Measurements from ENCODE around the gene BMP4.

The BMP4 gene

GRCh38 chr14:53963320-53964227, 6.9 kb upstream of the BMP4 start:
- no peak for DNase-seq (ENCODE audit: low read depth)

GRCh38 chr14:53962953-53963319, 6.3 kb upstream of the BMP4 start:
- DNase-seq (ENCODE audit: low read depth), result no peak

DNA sequence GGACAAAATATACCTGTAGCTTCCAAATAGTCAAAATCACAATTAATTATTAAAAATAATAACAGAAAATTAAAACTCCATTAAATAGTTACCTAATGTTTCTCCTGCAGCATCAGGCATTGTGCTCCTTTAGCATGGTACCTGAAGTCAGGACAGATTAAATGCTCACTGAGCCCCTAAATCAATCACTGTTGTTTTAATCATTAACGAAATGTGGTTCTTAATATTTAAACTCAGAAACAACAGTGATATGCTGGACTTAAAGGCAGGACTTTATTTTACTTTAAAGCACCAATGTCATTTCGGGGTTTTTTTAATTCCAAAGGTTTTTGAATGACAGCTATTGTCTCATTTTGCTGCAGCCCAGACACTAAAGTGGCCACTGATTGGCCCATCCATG, 2.0 kb upstream of the BMP4 start:
- no peak for DNase-seq (ENCODE audit: low read depth)

- DNase-seq (ENCODE audit: low read depth), result no peak
These were observed 1.1 kb upstream of the BMP4 start for GRCh38 chr14:53957739-53958138.

DNA sequence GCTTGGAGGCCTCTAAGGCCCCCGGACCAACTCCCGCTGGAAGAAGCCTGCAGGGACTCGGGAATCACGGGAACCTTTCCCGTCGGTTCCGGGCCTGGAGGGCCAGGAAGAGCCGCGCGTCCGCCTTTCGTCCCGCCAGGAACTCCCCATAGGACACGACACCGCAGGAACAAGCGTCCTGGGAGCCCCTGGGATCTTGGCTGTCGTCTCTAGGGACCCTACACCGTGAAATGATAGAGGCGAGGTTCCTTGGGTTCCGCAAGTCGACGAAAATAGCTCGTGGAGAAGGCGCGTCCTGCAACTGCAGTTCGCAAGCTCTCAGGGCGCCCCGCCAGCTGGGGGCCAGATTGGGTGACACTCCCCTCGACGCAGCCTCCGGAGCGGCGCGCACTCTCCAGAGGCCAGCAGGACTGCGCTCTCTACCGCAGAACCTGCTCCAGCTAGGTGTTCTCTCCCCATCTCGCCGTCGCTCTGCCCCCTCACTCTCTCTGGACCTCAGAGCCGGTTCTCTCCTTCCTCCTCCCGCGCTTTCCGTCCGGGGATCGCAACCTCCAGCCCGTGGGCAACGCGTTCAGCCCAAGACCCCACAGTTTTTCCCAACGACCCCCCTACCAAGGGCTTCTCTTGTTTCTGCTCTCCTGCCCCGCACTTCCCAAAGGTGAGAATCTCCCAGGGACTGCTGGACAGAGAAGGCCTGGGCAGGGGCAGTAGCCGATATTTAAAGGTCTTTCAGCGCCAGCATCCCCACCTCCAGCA, 776 bp downstream of the BMP4 start:
- DNase-seq (ENCODE audit: low read depth), result no peak

DNA sequence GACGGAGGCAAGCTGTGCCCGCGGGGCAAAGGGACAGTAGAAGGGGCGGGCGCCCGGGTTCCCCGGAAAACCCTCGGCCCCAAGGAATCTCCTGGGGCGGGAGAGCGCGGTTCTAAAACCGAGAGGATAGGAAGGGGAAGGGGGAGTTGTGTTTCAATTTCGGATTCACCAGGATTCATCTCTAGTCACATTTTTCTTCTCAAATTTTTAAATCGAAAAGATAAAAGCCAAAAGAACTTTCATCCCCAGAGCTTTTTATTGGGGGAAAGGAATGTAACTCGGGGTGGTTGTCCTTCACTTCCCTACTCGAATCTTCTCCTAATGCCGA, 1.4 kb downstream of the BMP4 start:
- DNase-seq (ENCODE audit: low read depth), result no peak

- no peak for DNase-seq (ENCODE audit: low read depth)
These were observed 1.9 kb downstream of the BMP4 start for GRCh38 chr14:53954551-53955228.

DNA sequence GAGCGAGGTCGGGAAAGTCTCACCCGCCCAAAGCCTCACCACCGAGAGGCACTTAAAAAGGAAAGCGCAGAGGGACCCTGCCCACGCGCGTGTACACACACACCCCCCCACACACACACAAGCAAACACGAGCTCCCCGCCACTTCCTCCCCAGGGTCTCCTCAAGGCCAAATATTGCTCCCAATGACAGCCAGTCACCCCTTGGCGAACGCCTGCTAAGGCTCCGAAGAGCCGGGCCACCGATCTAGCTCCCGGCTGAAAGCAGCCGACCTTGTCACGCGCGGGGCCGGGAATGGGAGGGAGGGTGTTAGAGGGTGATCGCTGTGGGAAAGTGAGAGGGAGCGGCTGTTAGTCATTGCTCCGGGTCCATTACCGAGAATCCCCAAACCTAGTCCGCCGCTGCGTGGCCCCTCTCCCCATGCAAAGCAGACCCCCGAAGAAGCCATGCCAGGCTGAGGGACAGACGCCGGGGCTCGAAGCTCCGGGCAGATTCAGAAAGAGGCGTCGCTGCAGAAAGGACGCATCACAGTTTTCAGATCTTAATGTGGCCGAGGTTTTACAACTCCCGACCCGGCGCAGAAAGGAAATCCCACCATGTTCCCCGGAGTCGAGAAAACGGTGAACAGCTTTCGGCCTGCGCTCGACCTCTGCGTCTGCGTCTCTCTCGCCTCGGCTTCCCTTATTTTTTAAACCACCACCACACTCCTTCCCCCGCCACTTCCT, 2.6 kb downstream of the BMP4 start:
- no peak for DNase-seq (ENCODE audit: low read depth)

DNA sequence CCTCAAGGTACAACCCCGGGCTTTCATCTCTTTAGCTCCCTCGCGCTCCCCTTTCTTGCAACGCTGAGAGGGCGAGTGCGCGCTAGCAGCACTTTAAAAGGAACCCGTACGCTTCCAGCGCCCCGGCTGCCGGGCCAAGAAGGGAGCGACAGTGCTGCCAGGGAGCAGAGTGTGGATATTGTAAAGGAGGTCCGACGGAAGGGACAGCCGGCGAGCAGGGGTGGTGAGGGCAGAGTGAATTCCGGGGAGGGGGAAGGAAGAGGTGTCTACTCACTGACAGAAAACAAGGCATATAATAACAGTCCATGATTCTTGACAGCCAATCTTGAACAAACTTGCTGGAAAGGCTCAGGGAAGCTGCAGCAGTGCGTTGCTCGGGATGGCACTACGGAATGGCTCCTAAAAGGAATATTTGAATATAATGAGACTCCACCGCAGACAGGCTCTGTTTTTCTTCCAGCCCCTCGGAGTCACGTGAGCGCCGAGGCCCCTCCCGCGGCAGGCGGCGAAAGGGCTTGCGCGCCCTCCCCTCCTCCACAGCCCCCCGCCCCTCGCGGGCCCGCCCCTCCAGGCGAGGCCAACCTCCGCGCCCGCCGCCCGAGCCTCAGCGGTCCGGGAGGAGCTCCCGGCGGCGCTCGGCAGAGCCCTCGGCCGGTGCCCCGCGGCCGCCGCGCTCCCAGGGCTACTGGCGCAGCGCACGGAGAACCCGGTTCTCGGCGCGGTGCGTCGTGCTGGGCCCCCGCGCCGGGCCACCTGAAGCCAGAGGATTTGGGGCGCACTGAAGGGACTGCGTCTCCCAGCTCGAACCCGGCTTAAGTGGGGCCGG, 3.4 kb downstream of the BMP4 start:
- no peak for DNase-seq (ENCODE audit: low read depth)

- DNase-seq (ENCODE audit: low read depth), result no peak
These were observed 4.1 kb downstream of the BMP4 start for GRCh38 chr14:53952533-53952932.

- no peak for DNase-seq (ENCODE audit: low read depth)
These were observed 4.9 kb downstream of the BMP4 start for GRCh38 chr14:53951627-53952303.

DNA sequence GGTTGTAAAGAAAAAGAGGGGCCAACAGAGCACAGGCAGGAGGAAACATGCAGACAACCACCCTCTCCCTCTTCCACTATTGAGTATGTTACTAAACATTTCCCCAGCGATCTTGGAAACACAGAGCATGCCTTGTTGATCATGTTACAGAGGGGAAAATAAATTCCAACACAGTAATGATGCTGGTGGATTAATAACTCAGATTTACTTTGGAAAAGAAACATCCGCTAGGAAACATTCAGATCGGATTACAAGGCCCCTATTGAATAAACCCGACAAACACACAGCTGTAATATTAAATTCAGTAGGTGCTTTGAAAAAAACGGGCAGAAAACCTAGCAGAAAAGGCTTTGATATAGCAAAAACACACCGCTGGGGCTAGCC, 5.4 kb downstream of the BMP4 start:
- no peak for DNase-seq (ENCODE audit: low read depth)

DNA sequence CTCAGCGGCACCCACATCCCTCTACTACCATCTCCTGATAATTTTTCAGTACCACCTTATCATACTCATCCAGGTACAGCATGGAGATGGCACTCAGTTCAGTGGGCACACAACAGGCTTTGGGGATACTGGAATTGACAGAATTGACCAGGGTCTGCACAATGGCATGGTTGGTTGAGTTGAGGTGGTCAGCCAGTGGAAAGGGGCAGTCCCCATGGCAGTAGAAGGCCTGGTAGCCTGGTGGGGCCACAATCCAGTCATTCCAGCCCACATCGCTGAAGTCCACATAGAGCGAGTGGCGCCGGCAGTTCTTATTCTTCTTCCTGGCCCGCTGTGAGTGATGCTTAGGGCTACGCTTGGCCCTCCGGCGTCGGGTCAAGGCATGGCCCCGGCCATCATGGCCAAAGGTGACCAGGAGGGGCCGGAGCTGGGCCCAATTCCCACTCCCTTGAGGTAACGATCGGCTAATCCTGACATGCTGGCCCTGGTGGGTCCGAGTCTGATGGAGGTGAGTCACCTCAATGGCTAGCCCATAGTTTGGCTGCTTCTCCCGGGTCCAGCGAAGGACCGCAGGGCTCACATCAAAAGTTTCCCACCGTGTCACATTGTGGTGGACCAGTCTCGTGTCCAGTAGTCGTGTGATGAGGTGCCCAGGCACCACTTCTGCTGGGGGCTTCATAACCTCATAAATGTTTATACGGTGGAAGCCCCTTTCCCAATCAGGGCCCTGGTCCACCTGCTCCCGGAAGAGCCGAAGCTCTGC, 6.4 kb downstream of the BMP4 start:
- DNase-seq (ENCODE audit: low read depth), result no peak

DNA sequence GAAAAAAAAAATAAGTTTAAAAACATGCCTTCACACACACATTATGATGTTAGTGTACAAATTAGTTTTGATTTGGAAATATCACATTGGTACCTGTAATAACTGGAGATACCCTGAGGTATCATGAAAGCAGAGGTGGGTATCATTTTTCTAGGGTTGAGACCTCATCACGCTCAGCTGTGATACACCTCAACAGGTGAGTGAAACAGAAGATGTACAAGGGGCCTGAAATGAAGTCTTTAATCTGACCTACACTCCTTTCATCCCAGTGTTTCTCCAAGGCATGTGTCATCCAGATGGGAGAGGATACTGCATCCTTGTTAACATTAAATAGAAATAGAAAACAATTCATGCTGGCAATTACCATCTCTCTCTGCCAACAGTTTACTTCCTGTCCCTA, 7.4 kb downstream of the BMP4 start:
- DNase-seq (ENCODE audit: low read depth), result no peak

- DNase-seq (ENCODE audit: low read depth), result no peak
These were observed 8.3 kb downstream of the BMP4 start for GRCh38 chr14:53948205-53948884.

DNA sequence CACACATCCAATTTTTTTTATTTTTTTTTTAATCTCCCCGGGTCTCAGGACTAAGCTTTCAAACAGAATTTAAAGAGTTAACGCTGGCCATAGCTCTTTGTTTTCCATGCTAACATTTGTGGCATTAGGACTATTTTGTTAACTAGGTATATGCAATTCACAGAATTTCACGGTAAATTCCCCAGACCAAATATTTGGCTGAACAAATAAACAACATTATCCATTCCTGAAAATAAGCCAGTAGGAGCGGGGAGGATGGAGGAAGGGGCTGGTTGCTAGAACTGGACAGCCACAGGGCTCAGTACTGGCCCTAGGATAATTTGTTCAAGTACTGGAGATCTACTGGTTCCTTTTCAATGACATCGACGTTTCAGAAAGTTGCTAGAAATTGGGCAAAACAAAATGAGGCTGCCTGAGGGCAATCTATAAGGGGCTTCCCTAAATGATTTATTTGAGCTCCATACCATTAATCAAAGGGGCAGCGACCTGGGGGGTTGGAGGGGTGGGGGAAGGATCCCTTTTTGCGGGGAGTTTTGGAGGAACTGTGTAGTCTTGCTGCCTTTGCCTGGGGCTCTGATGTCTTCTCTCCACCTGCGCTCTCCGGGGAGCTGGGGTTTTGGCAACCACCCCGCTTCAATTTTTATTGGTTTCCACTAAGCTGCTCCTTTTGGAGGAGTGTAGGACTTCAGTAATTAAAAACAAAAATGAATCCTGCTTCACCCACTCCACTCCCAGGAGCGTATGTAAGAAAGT, 9.0 kb downstream of the BMP4 start:
- no peak for DNase-seq (ENCODE audit: low read depth)

GRCh38 chr14:53947094-53947445, 9.6 kb downstream of the BMP4 start:
- DNase-seq (ENCODE audit: low read depth), result no peak

DNA sequence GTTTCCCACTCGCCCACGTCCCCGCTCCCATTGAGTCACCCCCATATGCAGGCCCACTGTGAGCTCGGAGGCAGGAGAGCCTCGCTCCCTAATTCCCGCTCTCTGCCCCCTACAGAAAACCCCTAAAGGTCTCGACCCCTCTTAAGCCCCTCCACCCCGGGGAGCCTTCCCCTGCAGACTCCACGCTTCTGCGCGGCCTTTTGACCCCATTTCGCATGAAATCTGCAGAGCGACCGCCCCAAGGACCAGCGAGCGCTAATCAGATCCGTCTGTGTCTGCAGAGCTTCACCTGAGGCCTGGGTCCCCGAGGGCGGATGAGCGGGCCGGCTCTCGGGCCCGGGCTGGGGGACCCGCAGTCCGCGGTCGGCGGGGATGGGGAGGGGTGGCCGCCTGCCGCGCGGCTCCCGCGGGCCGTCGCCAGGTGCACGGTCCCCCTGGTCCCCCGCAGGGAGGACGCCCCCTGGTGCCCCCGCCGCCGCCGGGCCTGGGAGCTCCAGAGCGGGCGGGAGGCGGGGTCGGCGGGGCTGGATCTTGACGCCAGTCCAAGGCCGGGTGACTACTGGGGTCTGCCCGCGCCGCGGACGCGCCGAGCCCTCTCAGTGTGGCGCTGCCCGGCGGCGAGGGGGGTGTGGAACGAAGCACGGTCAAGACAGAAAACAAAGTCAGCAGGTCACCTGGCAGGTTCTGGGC, 10.1 kb downstream of the BMP4 start:
- no peak for DNase-seq (ENCODE audit: low read depth)

Data from stimulated activated CD8-positive, alpha-beta memory T cell treated with anti-CD3 and anti-CD28 coated beads, Interleukin-15, amount 100 ng/mL, for 1 hour (primary cell).